Large intestine (tissue), 3 donors: ENCODE results near the gene HIVEP1. TPM values are rescaled to one million over a fixed set of nuclear protein-coding genes. Genes with fewer than 3 reads are reported as not detected.

Experiments used
- DNase-seq, 2 donors: peaks; one replicate each; pipeline versions ENCODE4 v3.0.0 to v3.0.0-alpha.2; 2013
- H3K27ac ChIP-seq: one replicate; pipeline ENCODE4 v1.5.1; 2013; ENCODE audit warnings: low read length
- H3K27me3 ChIP-seq: 2 replicates; pipeline ENCODE4 v1.6.1; 2013; ENCODE audit warnings: low read length; ENCODE audit not compliant: control insufficient read depth, insufficient read depth
- H3K36me3 ChIP-seq: 2 replicates; pipeline ENCODE4 v1.6.1; 2013; ENCODE audit warnings: low read length; ENCODE audit not compliant: control insufficient read depth, insufficient read depth
- H3K4me1 ChIP-seq: one replicate; pipeline ENCODE4 v1.6.1; 2013; ENCODE audit warnings: low read length; ENCODE audit not compliant: control insufficient read depth, insufficient read depth
- H3K4me3 ChIP-seq: one replicate; pipeline ENCODE4 v1.5.1; 2013; ENCODE audit warnings: low read length
- H3K9me3 ChIP-seq: one replicate; pipeline ENCODE4 v1.6.1; 2013; ENCODE audit warnings: mild to moderate bottlenecking, low read depth, low read length, moderate library complexity; ENCODE audit not compliant: control insufficient read depth
- WGBS: methylation state at CpG from one replicate; pipeline ENCODE4 v1.1.5; 2013; ENCODE audit warnings: low lambda C conversion rate; ENCODE audit not compliant: insufficient coverage; 5-methylcytosine and 5-hydroxymethylcytosine counted together
- polyA plus RNA-seq: library from polyadenylated mRNA; unstranded; fragments of 120-200 nt; gene quantifications from one replicate; pipeline ENCODE4 v1.2.1, GENCODE V29; 2013

Gene HIVEP1
- polyA plus RNA-seq, 1 donor: 24.2 TPM

GRCh38 chr6:12115001-12115400 lies 102.9 kb downstream of the HIVEP1 start:
- Histone ChIP-seq H3K4me1 (no peaks in the 10 kb centered on the region), H3K27ac (no peak overlapping the region), H3K36me3 (peaks cover 14% of the 10 kb centered on the region), H3K27me3 (no peaks in the 10 kb centered on the region), H3K4me3 (no peak overlapping the region), H3K9me3 (peaks cover 3% of the 10 kb centered on the region)
- DNase-seq: no peak
- 67% methylated on average over 1 of the region's 1 CpG for WGBS

DNA sequence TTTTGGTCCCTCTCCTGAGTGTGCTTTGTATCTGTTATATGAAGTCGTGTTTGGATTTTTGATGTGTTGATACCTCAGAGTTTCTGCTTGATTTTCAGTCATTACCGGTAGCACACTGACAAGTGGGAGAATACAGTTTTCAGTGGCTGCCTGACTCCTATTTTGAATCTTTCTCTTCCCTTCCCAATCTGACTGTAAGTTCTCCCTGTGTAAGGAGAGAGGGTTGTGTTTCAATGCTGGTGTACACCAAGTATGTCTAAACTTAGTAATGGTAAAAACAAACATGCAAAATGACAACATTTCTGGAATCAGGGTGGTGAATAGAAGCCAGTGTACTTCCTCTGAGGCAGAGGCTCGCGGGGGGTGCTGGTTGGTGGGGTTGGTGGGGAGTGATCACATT lies 103.4 kb downstream of the HIVEP1 start:
- H3K4me1 ChIP-seq: no peaks in the 10 kb centered on the region
- H3K36me3 ChIP-seq: peaks cover 17% of the 10 kb centered on the region
- H3K4me3 ChIP-seq: no peak overlapping the region
- DNase-seq: no peak
- H3K27me3 ChIP-seq: no peaks in the 10 kb centered on the region
- peaks cover 3% of the 10 kb centered on the region for H3K9me3 ChIP-seq
- no CpG with 5 or more reads among the region's 4 CpGs for WGBS
- no peak overlapping the region for H3K27ac ChIP-seq

GRCh38 chr6:12116264-12116800 lies 104.2 kb downstream of the HIVEP1 start:
- peaks cover 19% of the 10 kb centered on the region for H3K36me3 ChIP-seq
- 83% methylated on average over 1 of the region's 2 CpGs for WGBS

GRCh38 chr6:12116978-12117377 lies 104.9 kb downstream of the HIVEP1 start:
- no peak for DNase-seq
- H3K4me1 ChIP-seq: no peaks in the 10 kb centered on the region
- H3K27ac ChIP-seq: no peak overlapping the region
- peaks cover 3% of the 10 kb centered on the region for H3K9me3 ChIP-seq
- no peaks in the 10 kb centered on the region for H3K27me3 ChIP-seq
- no peak overlapping the region for H3K4me3 ChIP-seq
- peaks cover 25% of the 10 kb centered on the region for H3K36me3 ChIP-seq
- 93% methylated on average over 3 of the region's 3 CpGs for WGBS

More at GRCh38 chr6:12116264-12116800, 104.2 kb downstream of the HIVEP1 start:
- Histone ChIP-seq H3K27me3 (no peaks in the 10 kb centered on the region), H3K9me3 (peaks cover 3% of the 10 kb centered on the region), H3K27ac (no peak overlapping the region), H3K4me1 (no peaks in the 10 kb centered on the region), H3K4me3 (no peak overlapping the region)
- no peak for DNase-seq

- no peak overlapping the region for H3K27ac ChIP-seq
- H3K4me1 ChIP-seq: no peaks in the 10 kb centered on the region
- DNase-seq: no peak
- peaks cover 33% of the 10 kb centered on the region for H3K36me3 ChIP-seq
- H3K4me3 ChIP-seq: no peak overlapping the region
- H3K9me3 ChIP-seq: peaks cover 3% of the 10 kb centered on the region
- H3K27me3 ChIP-seq: no peaks in the 10 kb centered on the region
Measured at GRCh38 chr6:12118607-12119006, 106.5 kb downstream of the HIVEP1 start.

DNA sequence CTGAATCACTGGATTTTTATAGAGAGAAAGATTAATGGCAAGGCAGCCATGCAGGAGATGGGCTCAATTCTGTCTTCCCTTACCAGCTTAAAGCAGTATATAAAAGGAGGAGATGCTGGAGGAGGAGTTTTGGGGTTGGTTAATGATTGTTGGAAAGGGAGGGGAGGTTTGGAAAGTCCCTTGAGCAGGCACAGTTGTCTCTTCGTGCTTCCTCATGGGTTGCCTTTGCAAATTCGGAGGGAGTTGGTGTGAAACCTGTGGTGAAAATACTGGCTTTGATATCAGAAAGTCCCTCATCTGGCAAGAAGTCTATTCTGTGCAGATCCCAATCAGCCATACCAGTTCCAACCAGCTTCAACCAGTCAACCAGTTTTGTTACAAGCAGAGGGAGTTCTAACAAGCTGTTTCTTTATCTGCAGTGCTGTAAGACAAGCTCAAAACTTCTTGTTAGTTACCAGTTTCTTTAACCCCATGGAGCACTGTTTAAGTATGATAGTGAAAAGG lies 107.0 kb downstream of the HIVEP1 start:
- Histone ChIP-seq H3K4me1 (no peaks in the 10 kb centered on the region), H3K27me3 (no peaks in the 10 kb centered on the region), H3K27ac (no peak overlapping the region), H3K4me3 (no peak overlapping the region), H3K9me3 (peaks cover 3% of the 10 kb centered on the region), H3K36me3 (peaks cover 38% of the 10 kb centered on the region)
- no CpG with 5 or more reads among the region's 2 CpGs for WGBS
- DNase-seq: peak in 1 of 2 donors; percentile 58

DNA sequence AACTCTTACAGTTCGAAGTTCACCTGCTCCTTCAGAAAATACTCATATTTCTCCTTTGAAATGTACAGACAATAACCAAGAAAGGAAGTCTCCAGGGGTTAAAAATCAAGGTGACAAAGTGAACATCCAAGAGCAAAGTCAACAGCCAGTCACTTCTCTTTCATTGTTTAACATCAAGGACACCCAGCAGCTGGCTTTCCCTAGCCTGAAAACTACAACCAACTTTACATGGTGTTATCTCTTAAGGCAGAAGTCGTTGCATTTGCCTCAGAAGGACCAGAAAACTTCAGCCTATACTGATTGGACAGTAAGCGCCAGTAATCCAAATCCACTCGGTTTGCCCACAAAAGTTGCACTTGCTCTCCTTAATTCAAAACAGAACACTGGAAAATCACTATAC lies 113.3 kb downstream of the HIVEP1 start:
- Histone ChIP-seq H3K27me3 (no peaks in the 10 kb centered on the region), H3K36me3 (peaks cover 31% of the 10 kb centered on the region), H3K9me3 (no peaks in the 10 kb centered on the region), H3K27ac (no peak overlapping the region), H3K4me1 (no peaks in the 10 kb centered on the region), H3K4me3 (no peak overlapping the region)
- DNase-seq: no peak
- WGBS: no CpG with 5 or more reads among the region's 4 CpGs

DNA sequence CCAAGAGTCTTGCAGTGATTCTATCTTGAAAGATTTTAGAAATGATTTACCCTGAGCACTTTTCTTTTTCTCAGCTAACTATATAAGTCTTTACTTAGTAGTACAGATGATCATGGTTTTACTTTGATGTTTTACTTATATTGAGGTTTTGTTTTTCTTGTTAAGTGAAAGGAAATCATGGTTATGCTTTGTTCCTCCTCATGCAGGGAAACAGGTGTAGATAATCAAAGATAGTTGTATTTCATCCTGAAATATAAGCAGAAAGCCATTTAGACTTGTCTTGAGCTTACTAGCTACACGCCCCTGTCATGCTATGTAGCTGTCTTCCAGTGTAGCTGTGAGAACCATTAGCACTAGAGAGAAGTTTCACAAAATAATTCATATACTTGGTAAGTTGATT lies 113.9 kb downstream of the HIVEP1 start:
- no peak overlapping the region for H3K27ac ChIP-seq
- H3K36me3 ChIP-seq: peaks cover 25% of the 10 kb centered on the region
- 71% methylated on average over 1 of the region's 1 CpG for WGBS
- no peaks in the 10 kb centered on the region for H3K27me3 ChIP-seq
- H3K9me3 ChIP-seq: no peaks in the 10 kb centered on the region
- H3K4me3 ChIP-seq: no peak overlapping the region
- no peaks in the 10 kb centered on the region for H3K4me1 ChIP-seq
- DNase-seq: no peak

GRCh38 chr6:12129523-12129922 lies 117.4 kb downstream of the HIVEP1 start:
- H3K4me3 ChIP-seq: no peak overlapping the region
- H3K4me1 ChIP-seq: no peaks in the 10 kb centered on the region
- no peaks in the 10 kb centered on the region for H3K9me3 ChIP-seq
- no peak overlapping the region for H3K27ac ChIP-seq
- 40% methylated on average over 1 of the region's 1 CpG for WGBS
- DNase-seq: no peak
- H3K36me3 ChIP-seq: peaks cover 2% of the 10 kb centered on the region
- H3K27me3 ChIP-seq: no peaks in the 10 kb centered on the region

- H3K36me3 ChIP-seq: peaks cover 13% of the 10 kb centered on the region
- no peaks in the 10 kb centered on the region for H3K9me3 ChIP-seq
- WGBS: 83% methylated on average over 1 of the region's 4 CpGs
- no peak for DNase-seq
- no peaks in the 10 kb centered on the region for H3K4me1 ChIP-seq
- no peaks in the 10 kb centered on the region for H3K27me3 ChIP-seq
- H3K4me3 ChIP-seq: no peak overlapping the region
- no peak overlapping the region for H3K27ac ChIP-seq
Measured at GRCh38 chr6:12132351-12133222, 120.5 kb downstream of the HIVEP1 start.
